ENCODE measurements around the gene UGT3A2.

- TF ChIP-seq CTCF (IDR thresholded peaks at IDR 0.05; ENCODE audit: low read depth, low read length, poor library complexity, severe bottlenecking) (no peak), EZH2phosphoT487 (IDR thresholded peaks at IDR 0.05; ENCODE audit: borderline replicate concordance, low read length) (no peak)
Measured at GRCh38 chr5:36033486-36033885, 33.2 kb downstream of the UGT3A2 start.

All from DOHH2 (cell line).